Measurements from ENCODE around the gene FAM72C.
"Not testable (repeated sequence)": the region's sequence is repeated elsewhere in the genome, so short reads cannot be mapped to it uniquely, and the experiment has no call there.

DNA sequence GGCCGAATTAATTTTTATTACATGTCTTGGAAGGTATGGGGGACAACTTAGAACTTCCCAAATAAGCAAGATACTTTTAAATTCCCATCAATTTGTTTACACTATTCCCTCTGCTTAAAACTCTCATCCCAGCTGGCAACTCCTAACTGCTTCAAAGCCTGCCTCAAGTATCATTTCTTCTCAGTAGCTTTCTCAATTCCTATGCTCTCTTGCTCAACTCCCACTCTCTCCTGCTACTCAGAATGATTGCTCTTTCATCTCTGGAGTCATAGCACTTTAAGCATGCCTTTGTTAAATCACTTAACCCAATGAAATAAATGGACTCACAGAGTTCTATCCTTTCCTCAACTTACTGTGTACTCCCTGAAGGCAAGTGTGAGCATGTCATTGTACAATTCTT is 18.9 kb downstream of the FAM72C start:
- TF ChIP-seq, protein P1, sequence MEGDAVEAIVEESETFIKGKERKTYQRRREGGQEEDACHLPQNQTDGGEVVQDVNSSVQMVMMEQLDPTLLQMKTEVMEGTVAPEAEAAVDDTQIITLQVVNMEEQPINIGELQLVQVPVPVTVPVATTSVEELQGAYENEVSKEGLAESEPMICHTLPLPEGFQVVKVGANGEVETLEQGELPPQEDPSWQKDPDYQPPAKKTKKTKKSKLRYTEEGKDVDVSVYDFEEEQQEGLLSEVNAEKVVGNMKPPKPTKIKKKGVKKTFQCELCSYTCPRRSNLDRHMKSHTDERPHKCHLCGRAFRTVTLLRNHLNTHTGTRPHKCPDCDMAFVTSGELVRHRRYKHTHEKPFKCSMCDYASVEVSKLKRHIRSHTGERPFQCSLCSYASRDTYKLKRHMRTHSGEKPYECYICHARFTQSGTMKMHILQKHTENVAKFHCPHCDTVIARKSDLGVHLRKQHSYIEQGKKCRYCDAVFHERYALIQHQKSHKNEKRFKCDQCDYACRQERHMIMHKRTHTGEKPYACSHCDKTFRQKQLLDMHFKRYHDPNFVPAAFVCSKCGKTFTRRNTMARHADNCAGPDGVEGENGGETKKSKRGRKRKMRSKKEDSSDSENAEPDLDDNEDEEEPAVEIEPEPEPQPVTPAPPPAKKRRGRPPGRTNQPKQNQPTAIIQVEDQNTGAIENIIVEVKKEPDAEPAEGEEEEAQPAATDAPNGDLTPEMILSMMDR (IDR thresholded peaks at IDR 0.05) = not testable (repeated sequence)
- TF ChIP-seq EP300, POLR2A (IDR thresholded peaks at IDR 0.05): not testable (repeated sequence)
